ENCODE measurements around the gene UNC5C. TPM values are rescaled to one million over a fixed set of nuclear protein-coding genes. Genes with fewer than 3 reads are reported as not detected.
A peak's percentile ranks its signal among the peaks of the same experiment; 100 is the strongest.

Gene UNC5C
- total RNA-seq, 4 donors from 2014 or later, result 1.2 to 5.0 (median 3.0) TPM

DNA sequence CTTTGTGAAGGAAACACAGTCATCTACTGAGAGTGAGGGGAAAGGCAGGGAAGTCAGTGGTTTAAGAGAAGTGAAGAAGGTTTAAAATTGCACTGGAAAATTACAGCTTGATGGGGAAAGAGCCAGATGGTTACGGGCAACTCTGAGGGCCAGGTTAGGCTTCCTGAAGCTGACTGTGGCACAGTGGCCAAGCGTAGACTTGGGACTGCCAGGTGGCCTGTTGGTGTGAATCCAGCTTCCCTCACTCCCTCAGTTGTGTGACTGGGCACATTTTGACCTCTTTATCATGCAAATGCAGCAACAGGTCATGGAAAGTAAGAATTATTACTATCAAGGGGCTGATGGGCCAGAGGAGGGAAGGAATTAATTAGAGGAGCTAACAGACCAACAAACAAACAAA is 390.1 kb downstream of the UNC5C start:
- H3K27me3 ChIP-seq, result no peaks in the 10 kb centered on the region
- H3K9me3 ChIP-seq, result no peaks in the 10 kb centered on the region
- no peak overlapping the region for H3K4me3 ChIP-seq
- WGBS, 2 donors, result 91 to 98% methylated on average over 2 of the region's 2 CpGs
- H3K27ac ChIP-seq, result no peak overlapping the region
- no peak for DNase-seq (ENCODE audit: low spot score in 2 of 2)
- no peak for TF ChIP-seq POLR2A (IDR thresholded peaks at IDR 0.05)
- peaks cover 0 to 24% (median 0%) of the 10 kb centered on the region in 4 donors for H3K4me1 ChIP-seq
- peaks cover 0 to 30% (median 0%) of the 10 kb centered on the region in 3 donors for H3K36me3 ChIP-seq

- no peak for DNase-seq (ENCODE audit: low spot score in 2 of 2)
- Histone ChIP-seq H3K27ac (no peak overlapping the region), H3K4me3 (no peak overlapping the region), H3K27me3 (no peaks in the 10 kb centered on the region), H3K36me3 (peaks cover 0 to 30% (median 0%) of the 10 kb centered on the region in 3 donors), H3K9me3 (no peaks in the 10 kb centered on the region), H3K4me1 (peaks cover 0 to 24% (median 0%) of the 10 kb centered on the region in 4 donors)
- WGBS, 2 donors, result 58 to 65% methylated on average over 2 of the region's 2 CpGs
- no peak for TF ChIP-seq CTCF (IDR thresholded peaks at IDR 0.05)
These were observed 390.7 kb downstream of the UNC5C start for GRCh38 chr4:95158045-95158444.

DNA sequence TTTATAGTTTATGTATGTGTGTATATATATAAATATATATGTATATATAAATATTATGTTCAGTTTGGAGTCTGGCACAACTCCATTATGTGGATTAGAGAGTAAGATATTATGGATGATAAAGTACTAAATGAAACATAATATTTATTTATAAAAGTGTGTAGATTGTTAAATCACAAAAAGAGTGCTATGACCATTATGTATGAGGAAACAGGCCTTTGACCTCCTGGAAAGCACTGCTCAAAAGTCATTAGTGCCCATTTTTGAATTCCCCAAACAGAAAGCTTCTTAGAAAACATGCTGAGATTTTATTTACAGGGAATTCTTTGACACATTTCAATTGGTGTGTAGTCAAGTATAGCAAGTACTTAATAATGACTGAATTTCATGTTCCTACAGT is 391.2 kb downstream of the UNC5C start:
- no peak overlapping the region for H3K27ac ChIP-seq
- no peak for DNase-seq (ENCODE audit: low spot score in 2 of 2)
- H3K36me3 ChIP-seq, result peaks cover 0 to 28% (median 0%) of the 10 kb centered on the region in 3 donors
- TF ChIP-seq CTCF (IDR thresholded peaks at IDR 0.05) (no peak), EP300 (IDR thresholded peaks at IDR 0.05) (no peak), POLR2A (IDR thresholded peaks at IDR 0.05) (no peak)
- H3K27me3 ChIP-seq, result no peaks in the 10 kb centered on the region
- no peaks in the 10 kb centered on the region for H3K9me3 ChIP-seq
- no peak overlapping the region for H3K4me3 ChIP-seq
- peaks cover 0 to 24% (median 0%) of the 10 kb centered on the region in 4 donors for H3K4me1 ChIP-seq

- H3K36me3 ChIP-seq, result peaks cover 0 to 17% (median 0%) of the 10 kb centered on the region in 3 donors
- no peak for DNase-seq (ENCODE audit: low spot score in 2 of 2)
- no peaks in the 10 kb centered on the region for H3K27me3 ChIP-seq
- TF ChIP-seq POLR2A (IDR thresholded peaks at IDR 0.05), result no peak
- TF ChIP-seq CTCF (IDR thresholded peaks at IDR 0.05), result no peak
- TF ChIP-seq EP300 (IDR thresholded peaks at IDR 0.05), result no peak
- no peak overlapping the region for H3K27ac ChIP-seq
- H3K4me3 ChIP-seq, result no peak overlapping the region
- peaks cover 0 to 24% (median 0%) of the 10 kb centered on the region in 4 donors for H3K4me1 ChIP-seq
- WGBS, 2 donors, result 27 to 33% methylated on average over 3 of the region's 3 CpGs
- no peaks in the 10 kb centered on the region for H3K9me3 ChIP-seq
These were observed 392.4 kb downstream of the UNC5C start for GRCh38 chr4:95156452-95156765.

- peaks cover 0 to 17% (median 0%) of the 10 kb centered on the region in 3 donors for H3K36me3 ChIP-seq
- no peaks in the 10 kb centered on the region for H3K27me3 ChIP-seq
- no peak for DNase-seq (ENCODE audit: low spot score in 2 of 2)
- no peak overlapping the region for H3K4me3 ChIP-seq
- H3K9me3 ChIP-seq, result no peaks in the 10 kb centered on the region
- TF ChIP-seq CTCF (IDR thresholded peaks at IDR 0.05) (peak; percentile 35 to 57 (median 42)), POLR2A (IDR thresholded peaks at IDR 0.05) (no peak)
- WGBS, 2 donors, result 66 to 69% methylated on average over 2 of the region's 2 CpGs
- H3K4me1 ChIP-seq, result peaks cover 0 to 24% (median 0%) of the 10 kb centered on the region in 4 donors
- peak overlapping the region in 1 of 4 donors; percentile 3 for H3K27ac ChIP-seq
These were observed 392.9 kb downstream of the UNC5C start for GRCh38 chr4:95155759-95156451.

Data from tibial nerve (tissue), 4 donors.